DLD1 (cell line): ENCODE results near the gene SLC2A10.

Source experiments
- in situ Hi-C: cut with HindIII; loops from 2 replicates; pipeline ENCODE4 v1.10.0; 2017; ENCODE audit warnings: low sequenced_read_pairs

SLC2A10 gene

DNA sequence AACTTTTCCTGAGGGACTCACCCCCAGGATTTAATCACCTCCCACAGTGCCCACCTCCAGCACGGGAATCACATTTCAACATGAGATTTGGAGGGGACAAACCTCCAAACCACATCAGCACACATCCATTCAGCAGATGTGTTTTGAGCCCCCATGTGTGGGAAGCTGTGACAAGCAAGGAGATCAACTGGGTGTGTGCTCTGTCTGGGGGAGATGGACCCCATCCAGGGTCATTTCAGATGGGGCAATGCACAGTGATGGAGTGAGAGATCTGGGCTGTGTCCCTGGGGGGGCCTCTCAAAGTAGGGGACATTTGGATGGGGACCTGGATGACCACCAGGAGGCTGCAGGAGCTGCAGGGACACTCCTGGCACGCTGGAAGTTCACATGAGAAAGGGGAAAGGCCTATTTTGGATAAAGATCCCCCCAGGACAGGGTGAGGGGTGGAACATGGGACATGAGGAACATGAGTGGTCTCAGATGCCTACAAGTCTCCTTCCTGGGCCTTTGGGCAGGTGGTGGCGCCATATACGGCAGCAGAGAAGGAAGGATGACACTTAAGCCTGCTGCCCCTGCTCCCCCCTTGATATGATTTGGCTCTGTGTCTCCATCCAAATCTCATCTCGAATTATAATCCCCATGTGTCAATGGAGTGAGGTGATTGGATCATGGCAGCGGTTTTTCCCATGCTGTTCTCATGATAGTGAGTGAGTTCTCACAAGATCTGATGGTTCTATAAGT is 49.6 kb downstream of the SLC2A10 start:
- in situ Hi-C loops, result loop anchor here (25.0 kb wide), 1 partner anchor 378 kb away; no protein-coding TSS in a partner anchor

DNA sequence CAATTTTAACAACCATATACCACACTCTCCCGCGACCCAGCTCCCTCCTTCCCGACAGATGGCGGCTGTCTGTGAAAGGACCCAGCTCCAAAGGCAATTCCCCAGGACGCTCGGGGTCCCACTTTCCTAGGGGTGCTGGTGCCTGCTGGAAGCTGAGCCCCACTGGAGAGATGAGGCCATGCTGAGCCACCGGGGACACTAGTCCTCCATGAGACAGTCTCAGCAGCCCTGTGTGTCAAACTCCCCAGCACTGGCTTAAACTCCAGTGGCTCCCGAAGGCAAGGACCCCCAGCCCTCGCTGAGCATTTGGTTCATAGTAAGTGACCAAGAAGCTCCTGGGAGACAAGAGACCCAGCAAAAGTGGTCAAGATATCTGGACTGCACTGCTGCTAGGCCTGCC is 52.1 kb downstream of the SLC2A10 start:
- in situ Hi-C loops, result loop anchor here (25.0 kb wide), 1 partner anchor 376 kb away; no protein-coding TSS in a partner anchor

- in situ Hi-C loops, result loop anchor here (25.0 kb wide), 1 partner anchor 373 kb away; no protein-coding TSS in a partner anchor
Measured at GRCh38 chr20:46764068-46764467, 54.6 kb downstream of the SLC2A10 start.

GRCh38 chr20:46765506-46766120 is 56.2 kb downstream of the SLC2A10 start:
- in situ Hi-C loops, result loop anchor here (25.0 kb wide), 1 partner anchor 372 kb away; no protein-coding TSS in a partner anchor

DNA sequence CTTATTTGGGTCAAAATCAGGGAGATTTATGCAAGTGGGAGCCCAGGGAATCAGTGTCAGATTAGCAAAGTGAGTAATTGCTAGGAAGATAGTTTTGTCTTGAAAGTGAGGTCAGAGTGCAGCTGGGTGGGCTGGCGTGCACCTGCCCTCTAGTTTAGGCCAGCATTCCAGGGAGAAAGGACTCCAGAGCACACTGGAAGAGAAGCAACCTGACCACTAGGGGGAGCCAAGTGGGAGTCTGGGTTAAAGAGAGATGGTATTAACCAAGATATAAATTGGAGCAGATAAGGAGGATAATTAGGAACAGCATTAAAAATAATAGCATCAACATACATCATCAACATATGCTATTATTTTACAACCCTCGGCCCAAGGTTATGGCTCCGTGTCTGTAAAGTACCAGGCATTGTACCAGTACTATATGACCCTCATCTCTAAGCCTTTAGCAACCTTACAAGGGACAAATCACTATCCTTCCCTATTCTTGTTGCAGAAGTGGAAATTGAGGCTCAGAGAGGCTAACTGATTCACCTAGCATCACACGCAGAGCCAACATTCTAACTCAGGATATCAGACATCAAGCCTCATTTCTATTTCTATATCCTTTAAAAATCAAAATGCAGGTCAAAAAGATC is 57.8 kb downstream of the SLC2A10 start:
- in situ Hi-C loops, result loop anchor here (25.0 kb wide), 1 partner anchor 370 kb away; no protein-coding TSS in a partner anchor

- in situ Hi-C loops, result loop anchor here (25.0 kb wide), 1 partner anchor 367 kb away; no protein-coding TSS in a partner anchor
Measured at GRCh38 chr20:46770330-46771194, 61.1 kb downstream of the SLC2A10 start.

- in situ Hi-C loops, result loop anchor here (25.0 kb wide), 1 partner anchor 366 kb away; no protein-coding TSS in a partner anchor
Measured at GRCh38 chr20:46771195-46771588, 61.7 kb downstream of the SLC2A10 start.

DNA sequence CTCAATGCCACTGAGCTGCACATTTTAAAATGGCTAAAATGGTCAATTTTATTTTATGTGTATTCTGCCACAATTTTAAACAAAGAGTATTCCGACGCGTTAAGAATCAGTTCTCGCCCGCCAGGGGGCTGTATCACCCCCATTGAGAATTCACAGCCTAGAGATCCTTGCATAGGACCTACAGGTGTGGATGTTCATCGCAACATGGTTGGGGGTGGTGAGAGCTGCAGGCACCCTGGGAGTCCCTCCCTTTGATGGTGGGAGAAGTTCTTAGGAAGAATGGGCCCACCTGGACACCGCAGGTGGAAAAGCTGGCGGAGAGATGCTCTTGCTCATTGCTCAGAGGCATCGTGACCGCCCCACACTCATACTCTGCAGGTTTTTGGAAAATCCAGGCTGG is 63.5 kb downstream of the SLC2A10 start:
- in situ Hi-C loops, result loop anchor here (25.0 kb wide), 1 partner anchor 364 kb away; no protein-coding TSS in a partner anchor

DNA sequence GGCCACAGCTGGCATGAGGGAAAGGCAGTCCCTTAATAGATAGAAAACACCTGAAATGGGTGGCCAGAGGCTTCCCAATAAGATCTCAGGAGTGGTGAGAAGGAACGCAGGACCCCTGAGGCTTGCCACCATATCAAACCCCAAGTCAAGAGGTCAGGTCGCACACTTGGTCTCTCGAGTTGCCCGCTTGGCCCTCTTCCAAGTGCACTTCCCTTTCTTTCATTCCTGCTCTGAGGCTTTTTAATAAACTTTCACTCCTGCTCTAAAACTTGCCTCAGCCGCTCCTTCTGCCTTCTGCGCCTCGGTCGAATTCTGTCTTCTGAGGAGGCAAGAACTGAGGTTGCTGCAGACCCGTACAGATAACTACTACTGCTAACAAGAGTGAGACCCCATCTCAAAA is 64.2 kb downstream of the SLC2A10 start:
- in situ Hi-C loops, result loop anchor here (25.0 kb wide), 1 partner anchor 364 kb away; no protein-coding TSS in a partner anchor

DNA sequence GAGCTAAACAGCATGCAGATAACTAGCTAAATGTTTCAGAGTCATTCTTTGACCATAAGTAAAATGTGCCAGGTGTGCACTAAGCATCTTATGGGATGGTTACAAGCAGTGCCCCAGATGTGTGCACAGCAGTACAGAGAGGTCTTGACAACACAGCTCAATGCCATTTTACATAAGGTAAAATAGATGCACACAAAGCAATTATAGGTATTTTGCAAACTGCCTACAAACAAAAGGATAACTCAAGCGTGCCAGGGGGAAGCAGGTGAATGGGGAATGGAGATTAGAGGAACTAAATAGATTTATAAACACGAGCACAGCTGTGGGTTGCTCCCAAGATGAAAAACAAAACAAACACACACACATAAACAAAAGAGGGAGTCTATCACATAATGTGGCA is 64.8 kb downstream of the SLC2A10 start:
- in situ Hi-C loops, result loop anchor here (25.0 kb wide), 1 partner anchor 363 kb away; no protein-coding TSS in a partner anchor

GRCh38 chr20:46774943-46775560 is 65.6 kb downstream of the SLC2A10 start:
- in situ Hi-C loops, result loop anchor here (25.0 kb wide), 1 partner anchor 362 kb away; no protein-coding TSS in a partner anchor

GRCh38 chr20:46775806-46776205 is 66.4 kb downstream of the SLC2A10 start:
- in situ Hi-C loops, result no loop called here

- in situ Hi-C loops, result no loop called here
Measured at GRCh38 chr20:46777331-46777730, 67.9 kb downstream of the SLC2A10 start.

DNA sequence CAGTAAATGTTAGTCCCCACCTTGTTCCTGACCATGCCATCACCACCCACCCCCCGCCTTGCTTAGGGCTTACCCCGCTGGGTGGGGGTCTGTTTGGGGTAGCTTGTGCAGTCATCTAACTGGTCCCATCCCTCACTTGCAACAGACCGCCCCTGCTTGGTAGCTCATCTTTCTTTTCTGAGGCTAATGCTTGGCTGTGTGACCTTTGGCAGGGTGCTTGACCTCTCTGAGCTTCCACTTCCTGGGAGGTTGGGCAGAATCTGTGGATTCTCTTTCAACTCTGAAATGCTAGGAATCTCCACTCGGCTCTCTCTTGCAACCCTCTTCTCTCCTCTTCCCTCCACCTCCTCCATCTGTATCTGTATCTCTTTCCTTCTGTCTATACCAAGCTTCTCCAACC is 70.4 kb downstream of the SLC2A10 start:
- in situ Hi-C loops, result no loop called here

DNA sequence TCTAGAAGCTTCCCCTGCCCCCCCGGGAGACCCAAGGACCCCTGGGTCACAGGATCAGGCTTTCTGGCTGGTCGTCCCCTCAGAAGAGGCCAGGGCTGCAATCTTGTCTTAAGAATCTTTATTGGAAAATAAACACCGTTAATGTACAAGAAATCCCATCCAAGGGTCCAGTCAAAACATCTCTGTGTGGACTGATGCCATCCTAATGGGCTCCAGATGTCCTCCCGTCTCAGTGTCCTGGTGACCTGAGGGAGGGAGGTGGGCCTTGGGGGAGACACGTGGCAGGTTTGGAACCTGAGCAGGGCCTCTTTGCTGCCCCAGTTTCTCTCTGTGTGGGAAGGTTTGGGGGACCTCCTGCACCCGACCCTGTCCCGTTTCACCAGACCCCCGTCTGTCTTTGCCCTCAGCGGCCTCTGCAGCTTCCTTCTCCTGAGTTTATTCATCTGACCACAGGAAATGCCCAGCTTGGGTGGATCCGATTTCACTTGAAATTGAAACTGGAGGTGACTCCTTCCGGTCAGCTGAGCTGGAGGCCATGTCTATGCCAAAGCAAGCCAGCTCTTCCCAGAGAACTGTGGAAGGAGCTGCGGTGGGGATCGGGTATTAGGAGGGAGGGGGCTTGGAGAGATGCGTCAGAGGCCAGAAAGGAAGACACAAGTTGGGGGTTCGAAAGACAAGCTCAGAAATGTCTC is 75.1 kb downstream of the SLC2A10 start:
- in situ Hi-C loops, result no loop called here
